Right lobe of liver (tissue), 4 donors: ENCODE measurements around the gene PDE4DIP.
"Not testable (repeated sequence)": the region's sequence is repeated elsewhere in the genome, so short reads cannot be mapped to it uniquely, and the experiment has no call there.

Experiments
- POLR2A ChIP-seq: fragments of 450-650 bp; IDR thresholded peaks from one replicate; pipeline ENCODE4 v1.6.1; 2017; ENCODE audit warnings: antibody characterized with exemption, mild to moderate bottlenecking
- TF ChIP-seq, protein P1 (sequence below), 4 donors: fragments of 200-600 bp in 3 of 4; fragments of 450-650 bp in 1 of 4; IDR thresholded peaks; one replicate each; pipeline versions ENCODE4 v1.5.1 to v1.8.0; 2016 to 2022; ENCODE audit warnings: antibody characterized with exemption in 4 of 4, mild to moderate bottlenecking in 2 of 4
- donor health status: DM: no; HTN: no; CAD: no.
- donor health status: DM: no; HTN: no; CAD: no.
- donor health status: DM: no; HTN: yes; CAD: no.

DNA sequence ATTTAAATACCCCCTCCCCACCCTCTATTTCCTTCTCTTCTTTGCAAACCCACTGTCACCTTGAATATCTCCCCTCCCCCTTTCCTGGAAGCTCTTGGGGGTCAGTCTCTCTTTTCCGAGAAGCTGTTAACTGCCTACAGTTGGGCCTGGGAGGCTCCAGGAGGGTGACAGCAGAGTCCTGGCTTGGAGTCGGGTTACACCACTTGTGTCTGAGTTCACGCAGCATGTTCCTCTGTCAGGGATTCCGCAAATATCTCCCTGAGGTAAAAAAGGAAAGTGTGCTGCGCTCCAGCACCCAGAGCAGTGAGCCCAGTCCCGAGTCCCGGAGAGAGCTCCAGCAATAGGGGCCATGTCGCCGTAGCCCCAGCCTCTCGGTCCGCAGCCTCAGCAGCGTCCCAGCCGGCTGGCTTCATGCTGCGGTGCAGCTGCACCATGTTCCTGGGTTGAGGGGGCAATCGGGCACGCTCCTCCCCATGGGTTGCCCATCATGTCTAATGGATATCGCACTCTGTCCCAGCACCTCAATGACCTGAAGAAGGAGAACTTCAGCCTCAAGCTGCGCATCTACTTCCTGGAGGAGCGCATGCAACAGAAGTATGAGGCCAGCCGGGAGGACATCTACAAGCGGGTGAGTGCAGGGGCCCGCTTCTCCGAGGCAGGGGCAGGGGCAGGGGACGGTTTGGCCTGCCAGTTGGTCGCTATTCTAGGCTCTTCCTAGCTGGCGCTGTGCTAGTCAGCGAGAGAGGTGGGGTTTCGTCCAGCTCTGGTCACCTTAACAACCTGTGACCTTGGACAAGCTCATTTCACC is 45.2 kb downstream of the PDE4DIP start:
- not testable (repeated sequence) for TF ChIP-seq POLR2A
- TF ChIP-seq, protein P1, sequence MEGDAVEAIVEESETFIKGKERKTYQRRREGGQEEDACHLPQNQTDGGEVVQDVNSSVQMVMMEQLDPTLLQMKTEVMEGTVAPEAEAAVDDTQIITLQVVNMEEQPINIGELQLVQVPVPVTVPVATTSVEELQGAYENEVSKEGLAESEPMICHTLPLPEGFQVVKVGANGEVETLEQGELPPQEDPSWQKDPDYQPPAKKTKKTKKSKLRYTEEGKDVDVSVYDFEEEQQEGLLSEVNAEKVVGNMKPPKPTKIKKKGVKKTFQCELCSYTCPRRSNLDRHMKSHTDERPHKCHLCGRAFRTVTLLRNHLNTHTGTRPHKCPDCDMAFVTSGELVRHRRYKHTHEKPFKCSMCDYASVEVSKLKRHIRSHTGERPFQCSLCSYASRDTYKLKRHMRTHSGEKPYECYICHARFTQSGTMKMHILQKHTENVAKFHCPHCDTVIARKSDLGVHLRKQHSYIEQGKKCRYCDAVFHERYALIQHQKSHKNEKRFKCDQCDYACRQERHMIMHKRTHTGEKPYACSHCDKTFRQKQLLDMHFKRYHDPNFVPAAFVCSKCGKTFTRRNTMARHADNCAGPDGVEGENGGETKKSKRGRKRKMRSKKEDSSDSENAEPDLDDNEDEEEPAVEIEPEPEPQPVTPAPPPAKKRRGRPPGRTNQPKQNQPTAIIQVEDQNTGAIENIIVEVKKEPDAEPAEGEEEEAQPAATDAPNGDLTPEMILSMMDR (IDR thresholded peaks at IDR 0.05): not testable (repeated sequence)
